GM12878 (cell line): ENCODE data around the gene PRKG1.

Experiments
- BHLHE40 ChIP-seq, 2 experiments: fragments of 450-650 bp in 1 of 2; IDR thresholded peaks; 2 replicates each; pipeline ENCODE4 v1.6.1; 2011 to 2017; ENCODE audit warnings: low read depth in 2 of 2, borderline replicate concordance in 1 of 2, improper control_type of control experiment in 1 of 2, low read length in 1 of 2, mild to moderate bottlenecking in 1 of 2
- EP300 ChIP-seq, 2 experiments: fragments of 150-350 bp in 1 of 2; IDR thresholded peaks; 2 replicates each; pipeline ENCODE4 v1.6.1; 2011 to 2012; ENCODE audit warnings: low read depth in 2 of 2, low read length in 2 of 2, borderline replicate concordance in 1 of 2, improper control_type of control experiment in 1 of 2, inconsistent platforms in 1 of 2; ENCODE audit not compliant: control insufficient read depth in 1 of 2
- EZH2 ChIP-seq: IDR thresholded peaks from 2 replicates; pipeline ENCODE4 v1.6.1; 2012; ENCODE audit warnings: low read depth, mild to moderate bottlenecking, control low read depth, inconsistent platforms, low read length, borderline replicate concordance; ENCODE audit not compliant: control insufficient read depth
- HDAC2 ChIP-seq: fragments of 200-600 bp; sonication (generic); IDR thresholded peaks from 2 replicates; pipeline ENCODE4 v1.6.1; 2017
- JUNB ChIP-seq: IDR thresholded peaks from 2 replicates; pipeline ENCODE4 v1.6.1; 2016; ENCODE audit warnings: antibody characterized with exemption, mild to moderate bottlenecking
- MYC ChIP-seq: IDR thresholded peaks from 2 replicates; pipeline ENCODE4 v1.6.1; 2011; ENCODE audit warnings: mild to moderate bottlenecking, low read length, moderate library complexity, inconsistent platforms; ENCODE audit not compliant: insufficient read depth, insufficient replicate concordance, insufficient read length, severe bottlenecking

DNA sequence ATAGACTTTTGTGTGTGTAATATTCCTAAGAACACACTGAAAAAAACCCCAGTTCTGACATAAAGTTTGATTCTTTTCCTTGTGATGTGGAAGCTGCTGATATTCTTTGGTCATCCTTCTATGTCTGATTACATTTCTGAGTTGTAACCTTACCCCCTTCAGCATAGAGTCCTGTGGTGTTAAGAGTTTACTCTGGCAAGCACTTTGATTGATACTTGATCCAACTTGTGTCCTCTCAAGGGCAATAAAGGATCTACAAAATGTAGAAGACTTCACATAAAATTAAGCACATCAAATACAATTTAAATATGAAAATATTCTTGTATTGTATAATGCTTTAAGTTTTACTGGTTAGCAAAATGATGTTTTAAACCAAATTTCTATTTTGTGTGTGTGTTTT lies 1018.1 kb downstream of the PRKG1 start:
- no peak for TF ChIP-seq BHLHE40 (IDR thresholded peaks at IDR 0.05; ENCODE audit: borderline replicate concordance in 1 of 2, low read depth in 2 of 2, low read length in 1 of 2)
- TF ChIP-seq EP300 (IDR thresholded peaks at IDR 0.05; ENCODE audit: borderline replicate concordance in 1 of 2, control insufficient read depth in 1 of 2, low read depth in 2 of 2, low read length in 2 of 2): no peak
- no peak for TF ChIP-seq HDAC2
- TF ChIP-seq EZH2: no peak
- TF ChIP-seq JUNB: no peak
- TF ChIP-seq MYC: no peak
